Activated CD4-positive, alpha-beta T cell treated with anti-CD3 and anti-CD28 coated beads for 36 hours (primary cell): ENCODE measurements around the gene PTPA. TPM values are rescaled to one million over a fixed set of nuclear protein-coding genes. Genes with fewer than 3 reads are reported as not detected.

ENCODE experiments used
- ATAC-seq: fragments of 200-7000 bp; cut with Tn5 transposase; one replicate; pipeline ENCODE4 v1.10.0; 2021; ENCODE audit warnings: mild to moderate bottlenecking, moderate library complexity
- CTCF ChIA-PET: fragments of 350-600 bp; sonication (Branson Sonifier 250); formaldehyde crosslinking; loops from one replicate; lab custom pipeline; 2021; ENCODE audit warnings: antibody characterized with exemption; lab: Charles Lee
- POLR2A ChIA-PET: fragments of 350-600 bp; sonication (Branson Sonifier 250); formaldehyde crosslinking; loops from one replicate; lab custom pipeline; 2021; ENCODE audit warnings: antibody characterized with exemption, inconsistent platforms; lab: Charles Lee
- DNase-seq: peaks from one replicate; pipeline ENCODE4 v3.0.0-alpha.2; 2020
- H3K27ac Mint-ChIP-seq: one replicate; pipeline ENCODE4 v1.8.0; 2021; ENCODE audit warnings: mixed read lengths
- H3K27me3 Mint-ChIP-seq: one replicate; pipeline ENCODE4 v1.8.0; 2021; ENCODE audit warnings: mixed read lengths
- H3K36me3 Mint-ChIP-seq: one replicate; pipeline ENCODE4 v1.8.0; 2021; ENCODE audit warnings: low read depth, mixed read lengths
- H3K4me1 Mint-ChIP-seq: one replicate; pipeline ENCODE4 v1.8.0; 2021; ENCODE audit warnings: mixed read lengths
- H3K4me3 Mint-ChIP-seq: one replicate; pipeline ENCODE4 v1.8.0; 2021; ENCODE audit warnings: mild to moderate bottlenecking, moderate library complexity, mixed read lengths
- H3K9me3 Mint-ChIP-seq: one replicate; pipeline ENCODE4 v1.8.0; 2021; ENCODE audit warnings: low read depth, mixed read lengths
- intact Hi-C, 2 experiments: fragments of 100-400 bp; cut with DNase I in 1 of 2; cut with micrococcal nuclease in 1 of 2; formaldehyde crosslinking; loops; one replicate each; pipeline versions ENCODE4 v1.14.2 to v1.15.1; 2022 to 2024; cut with DNase I, micrococcal nuclease
- total RNA-seq, 2 experiments: library from RNA; stranded (reverse); gene quantifications; one replicate each; pipeline ENCODE4 v1.2.3, GENCODE V29; 2021

PTPA gene
- total RNA-seq, 2 experiments from 2014 or later = 71.9 to 88.0 TPM

- DNase-seq (no peak), ATAC-seq (no peak)
- peaks cover 21% of the 10 kb centered on the region for H3K36me3 Mint-ChIP-seq
- no peaks in the 10 kb centered on the region for H3K9me3 Mint-ChIP-seq
- CTCF ChIA-PET = interaction anchor here (0.8 to 1.2 kb wide), 3 partner anchors 14 to 32 kb away, joined by 3 to 8 read pairs (median 3); partner anchors contain the start of gene IER5L
- intact Hi-C loops = no loop called here
- POLR2A ChIA-PET = interaction anchor here (0.6 kb wide), 1 partner anchor 462 kb away, joined by 3 read pairs; no protein-coding TSS in a partner anchor
- H3K4me3 Mint-ChIP-seq = no peak overlapping the region
- H3K4me1 Mint-ChIP-seq = peaks cover 23% of the 10 kb centered on the region
- H3K27me3 Mint-ChIP-seq = no peaks in the 10 kb centered on the region
- H3K27ac Mint-ChIP-seq = no peak overlapping the region
These were observed 34.7 kb downstream of the PTPA start for GRCh38 chr9:129145841-129146292.

GRCh38 chr9:129146441-129146941 lies 35.3 kb downstream of the PTPA start:
- Mint-ChIP-seq H3K4me1 (peaks cover 17% of the 10 kb centered on the region), H3K9me3 (no peaks in the 10 kb centered on the region), H3K4me3 (no peak overlapping the region), H3K27ac (no peak overlapping the region), H3K27me3 (no peaks in the 10 kb centered on the region), H3K36me3 (peaks cover 19% of the 10 kb centered on the region)
- intact Hi-C loops = no loop called here
- POLR2A ChIA-PET = interaction anchor here (0.7 kb wide), 1 partner anchor 32 kb away, joined by 3 read pairs; no protein-coding TSS in a partner anchor
- CTCF ChIA-PET = interaction anchor here (0.7 to 1.3 kb wide), 5 partner anchors 15 to 32 kb away, joined by 3 to 8 read pairs (median 3); partner anchors contain the start of gene IER5L
- DNase-seq (no peak), ATAC-seq (no peak)

- H3K4me3 Mint-ChIP-seq = no peak overlapping the region
- no peaks in the 10 kb centered on the region for H3K9me3 Mint-ChIP-seq
- DNase-seq (no peak), ATAC-seq (no peak)
- intact Hi-C loops = no loop called here
- CTCF ChIA-PET = interaction anchor here (0.5 to 0.8 kb wide), 4 partner anchors 9 to 1559 kb away, joined by 3 to 4 read pairs (median 3); no protein-coding TSS in a partner anchor
- no peaks in the 10 kb centered on the region for H3K4me1 Mint-ChIP-seq
- peaks cover 11% of the 10 kb centered on the region for H3K36me3 Mint-ChIP-seq
- no peak overlapping the region for H3K27ac Mint-ChIP-seq
- H3K27me3 Mint-ChIP-seq = no peaks in the 10 kb centered on the region
- POLR2A ChIA-PET = no interaction called here
These were observed 37.4 kb downstream of the PTPA start for GRCh38 chr9:129148463-129149204.

GRCh38 chr9:129149442-129149841 lies 38.2 kb downstream of the PTPA start:
- intact Hi-C loops = no loop called here
- Mint-ChIP-seq H3K4me1 (no peaks in the 10 kb centered on the region), H3K27me3 (no peaks in the 10 kb centered on the region), H3K36me3 (peaks cover 5% of the 10 kb centered on the region), H3K4me3 (no peak overlapping the region), H3K9me3 (no peaks in the 10 kb centered on the region), H3K27ac (no peak overlapping the region)
- ATAC-seq = no peak
- CTCF ChIA-PET = interaction anchor here (0.6 to 0.8 kb wide), 3 partner anchors 10 to 1558 kb away, joined by 3 to 4 read pairs (median 3); no protein-coding TSS in a partner anchor
- POLR2A ChIA-PET = no interaction called here
- no peak for DNase-seq

GRCh38 chr9:129150122-129150521 lies 38.9 kb downstream of the PTPA start:
- no peaks in the 10 kb centered on the region for H3K9me3 Mint-ChIP-seq
- H3K4me1 Mint-ChIP-seq = no peaks in the 10 kb centered on the region
- H3K27ac Mint-ChIP-seq = no peak overlapping the region
- H3K36me3 Mint-ChIP-seq = peaks cover 5% of the 10 kb centered on the region
- H3K27me3 Mint-ChIP-seq = no peaks in the 10 kb centered on the region
- ATAC-seq (no peak), DNase-seq (no peak)
- no peak overlapping the region for H3K4me3 Mint-ChIP-seq
- ChIA-PET POLR2A (no interaction called here), CTCF (no interaction called here)
- intact Hi-C loops = no loop called here

- ChIA-PET CTCF (interaction anchor here (1.0 to 1.1 kb wide), 2 partner anchors 9 to 16 kb away, joined by 3 to 10 read pairs; no protein-coding TSS in a partner anchor), POLR2A (no interaction called here)
- DNase-seq = no peak
- H3K27me3 Mint-ChIP-seq = no peaks in the 10 kb centered on the region
- H3K27ac Mint-ChIP-seq = no peak overlapping the region
- H3K4me1 Mint-ChIP-seq = no peaks in the 10 kb centered on the region
- ATAC-seq = no peak
- H3K4me3 Mint-ChIP-seq = no peak overlapping the region
- peaks cover 5% of the 10 kb centered on the region for H3K36me3 Mint-ChIP-seq
- H3K9me3 Mint-ChIP-seq = no peaks in the 10 kb centered on the region
- intact Hi-C loops = no loop called here
These were observed 39.5 kb downstream of the PTPA start for GRCh38 chr9:129150672-129151211.

- DNase-seq (no peak), ATAC-seq (no peak)
- Mint-ChIP-seq H3K4me1 (no peaks in the 10 kb centered on the region), H3K4me3 (no peak overlapping the region), H3K36me3 (peaks cover 3% of the 10 kb centered on the region), H3K9me3 (no peaks in the 10 kb centered on the region), H3K27ac (no peak overlapping the region), H3K27me3 (no peaks in the 10 kb centered on the region)
- POLR2A ChIA-PET = no interaction called here
- CTCF ChIA-PET = interaction anchor here (0.7 to 1.1 kb wide), 3 partner anchors 9 to 1279 kb away, joined by 3 to 10 read pairs (median 3); no protein-coding TSS in a partner anchor
- intact Hi-C loops = no loop called here
These were observed 40.3 kb downstream of the PTPA start for GRCh38 chr9:129151469-129151868.

GRCh38 chr9:129154866-129155477 lies 43.8 kb downstream of the PTPA start:
- POLR2A ChIA-PET = no interaction called here

GRCh38 chr9:129156163-129156562 lies 44.9 kb downstream of the PTPA start:
- Mint-ChIP-seq H3K9me3 (no peaks in the 10 kb centered on the region), H3K27me3 (no peaks in the 10 kb centered on the region), H3K4me1 (no peaks in the 10 kb centered on the region), H3K27ac (no peak overlapping the region), H3K4me3 (no peak overlapping the region), H3K36me3 (no peaks in the 10 kb centered on the region)
- no peak for ATAC-seq
- CTCF ChIA-PET = interaction anchor here (0.8 kb wide), 1 partner anchor 14 kb away, joined by 3 read pairs; no protein-coding TSS in a partner anchor
- intact Hi-C loops = no loop called here
- POLR2A ChIA-PET = no interaction called here
- no peak for DNase-seq

More at GRCh38 chr9:129154866-129155477, 43.8 kb downstream of the PTPA start:
- Mint-ChIP-seq H3K4me1 (no peaks in the 10 kb centered on the region), H3K4me3 (no peak overlapping the region), H3K36me3 (no peaks in the 10 kb centered on the region), H3K27me3 (no peaks in the 10 kb centered on the region), H3K27ac (no peak overlapping the region), H3K9me3 (no peaks in the 10 kb centered on the region)
- DNase-seq (no peak), ATAC-seq (no peak)
- intact Hi-C loops = no loop called here
- CTCF ChIA-PET = interaction anchor here (0.6 kb wide), 1 partner anchor 12 kb away, joined by 3 read pairs; no protein-coding TSS in a partner anchor

GRCh38 chr9:129160712-129161533 lies 49.7 kb downstream of the PTPA start:
- DNase-seq (no peak), ATAC-seq (no peak)
- Mint-ChIP-seq H3K27me3 (no peaks in the 10 kb centered on the region), H3K4me3 (no peak overlapping the region), H3K4me1 (no peaks in the 10 kb centered on the region), H3K9me3 (no peaks in the 10 kb centered on the region), H3K36me3 (no peaks in the 10 kb centered on the region), H3K27ac (no peak overlapping the region)
- ChIA-PET POLR2A (no interaction called here), CTCF (interaction anchor here (0.6 to 1.0 kb wide), 4 partner anchors 13 to 356 kb away, joined by 3 to 5 read pairs (median 4); no protein-coding TSS in a partner anchor)
- intact Hi-C loops = no loop called here
